GM18520 (cell line): Measurements from ENCODE around the gene CD44.

Source experiments
- ATAC-seq: cut with Tn5 transposase; IDR thresholded peaks from one replicate; pipeline ENCODE4 v1.9.1; 2021; ENCODE audit not compliant: unreplicated experiment

The CD44 gene

GRCh38 chr11:35173616-35174566 lies 34.9 kb downstream of the CD44 start:
- no peak for ATAC-seq

GRCh38 chr11:35174666-35175065 lies 35.7 kb downstream of the CD44 start:
- no peak for ATAC-seq

- ATAC-seq = no peak
These were observed 38.4 kb downstream of the CD44 start for GRCh38 chr11:35177370-35177769.

DNA sequence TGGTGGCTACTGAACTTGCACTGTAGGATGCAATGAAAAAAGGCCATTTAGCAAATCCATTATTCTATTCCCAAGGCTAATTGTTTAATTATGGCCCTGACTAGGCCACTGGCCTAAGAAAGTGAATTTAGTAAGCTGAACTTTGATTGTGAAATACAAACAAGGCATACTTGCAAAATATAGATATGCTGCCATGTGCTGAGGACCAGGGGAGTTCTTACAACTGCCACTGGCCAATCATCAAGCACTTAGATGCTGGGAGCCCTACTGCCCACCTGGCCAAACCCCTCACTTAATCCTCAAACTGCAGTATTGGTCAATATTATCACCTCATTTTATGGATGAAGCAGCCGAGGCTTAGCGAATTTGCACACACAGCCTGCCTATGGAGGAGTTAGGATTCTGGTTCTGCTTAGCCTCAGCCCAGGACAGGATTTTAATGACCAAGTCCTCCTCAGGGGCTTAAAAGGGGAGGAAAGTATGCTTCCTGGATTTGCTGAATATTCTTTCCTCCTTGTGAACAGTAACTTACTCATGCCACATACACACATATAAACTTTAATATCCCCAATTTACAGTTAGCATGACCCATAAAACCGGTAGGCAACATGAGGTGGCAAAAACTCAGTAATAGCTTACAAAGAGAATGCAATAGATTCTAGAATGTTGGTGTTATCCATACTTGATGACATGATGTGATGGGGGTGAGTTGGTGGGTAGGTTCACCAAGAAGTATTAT lies 39.3 kb downstream of the CD44 start:
- ATAC-seq = no peak

DNA sequence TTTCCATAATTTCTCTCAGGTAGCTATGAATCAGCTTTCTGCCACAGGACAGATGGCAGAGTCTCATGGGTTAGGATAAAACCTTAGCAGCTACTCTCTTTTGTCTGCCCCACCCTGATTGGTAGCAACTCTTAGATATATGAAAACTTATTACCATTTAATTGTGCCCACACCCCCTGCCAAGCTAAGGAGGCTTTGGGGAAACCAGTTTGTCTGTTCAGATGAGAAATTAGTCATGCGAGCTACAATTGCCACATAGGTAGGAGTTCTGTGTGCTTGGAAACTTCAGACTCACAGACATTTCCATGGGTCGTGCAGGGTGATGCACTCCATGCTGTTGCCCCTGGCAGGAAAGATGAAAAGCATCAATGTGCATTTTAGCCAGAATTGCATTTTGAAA lies 39.9 kb downstream of the CD44 start:
- ATAC-seq = no peak

DNA sequence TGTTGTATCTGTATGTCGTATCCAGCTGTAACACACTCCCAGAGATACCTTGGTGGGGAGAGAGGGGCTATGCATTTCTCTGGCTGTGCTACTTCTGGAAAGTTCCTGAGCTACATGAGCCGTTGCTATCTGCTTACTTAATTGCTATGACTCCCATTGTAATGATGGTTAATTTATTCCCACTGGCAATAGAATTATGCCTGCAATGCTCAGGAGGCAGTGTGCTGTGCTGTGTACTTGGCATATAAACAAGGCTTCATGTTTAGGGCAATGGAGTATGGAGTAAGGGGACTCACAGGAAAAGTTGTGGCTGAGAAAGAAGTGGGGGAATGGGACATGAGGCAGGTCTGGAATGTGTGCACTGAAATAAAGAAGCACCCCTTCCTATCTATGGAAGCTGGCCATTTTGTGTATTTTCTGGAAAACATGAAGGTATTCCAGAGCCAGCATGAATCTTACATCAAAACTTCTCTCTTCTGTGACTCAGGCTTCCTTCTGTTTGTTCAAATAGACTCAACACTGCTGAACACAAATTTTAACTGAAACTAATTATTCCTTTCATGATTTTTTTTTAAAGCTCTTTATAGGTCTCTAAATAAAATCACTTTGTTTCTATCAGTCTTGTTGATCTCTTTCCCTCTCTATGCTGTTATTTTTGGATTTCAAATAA lies 40.6 kb downstream of the CD44 start:
- ATAC-seq = no peak

- no peak for ATAC-seq
These were observed 41.6 kb downstream of the CD44 start for GRCh38 chr11:35180317-35181233.

GRCh38 chr11:35182317-35182939 lies 43.5 kb downstream of the CD44 start:
- peak; percentile 56 for ATAC-seq

DNA sequence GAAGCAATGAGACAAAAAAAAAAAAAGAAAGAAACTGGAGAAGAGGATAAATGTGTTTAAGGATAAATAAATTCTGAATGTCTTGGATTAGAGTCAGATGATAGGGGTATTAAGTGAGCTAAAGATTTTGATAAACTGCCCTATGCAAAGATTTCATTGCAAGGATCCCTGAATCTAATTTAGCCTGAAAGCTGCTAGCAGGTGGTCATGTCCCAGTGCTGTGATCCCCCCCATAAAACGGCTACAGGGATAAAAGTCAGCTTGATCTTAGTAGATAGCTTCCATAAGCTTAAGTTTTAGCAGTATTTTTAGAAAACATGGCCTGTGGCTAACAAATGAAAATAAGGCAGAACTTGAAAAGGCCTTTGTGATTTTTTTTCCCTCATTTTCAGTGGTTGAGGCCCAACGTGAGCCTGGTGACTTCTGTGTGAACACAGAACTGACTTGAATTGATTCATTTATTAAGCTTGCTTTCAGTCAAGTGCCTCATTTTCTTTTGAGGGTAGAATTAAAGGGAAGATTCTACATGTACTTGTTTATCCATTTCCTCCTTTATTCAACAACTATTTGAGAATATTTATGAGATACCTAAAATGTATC lies 44.5 kb downstream of the CD44 start:
- no peak for ATAC-seq

DNA sequence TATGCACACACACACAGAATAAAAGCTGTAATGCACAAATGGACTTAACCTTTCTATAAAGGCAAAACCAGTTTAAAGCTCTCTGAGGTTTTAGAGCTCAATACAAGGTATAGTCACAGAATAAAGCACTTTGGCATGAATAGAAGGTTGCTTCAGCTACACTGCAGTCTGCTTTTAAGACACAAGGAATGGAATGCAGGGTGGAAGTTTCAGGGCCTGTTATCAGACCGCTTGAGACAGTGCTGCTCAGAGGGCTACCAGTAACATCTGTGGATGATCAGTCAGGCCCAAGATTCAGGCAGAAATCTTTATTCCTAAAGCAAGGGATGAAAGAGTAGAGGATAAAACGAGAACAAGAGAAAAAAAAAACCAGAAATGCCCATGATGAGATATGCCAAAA lies 46.7 kb downstream of the CD44 start:
- ATAC-seq = no peak

DNA sequence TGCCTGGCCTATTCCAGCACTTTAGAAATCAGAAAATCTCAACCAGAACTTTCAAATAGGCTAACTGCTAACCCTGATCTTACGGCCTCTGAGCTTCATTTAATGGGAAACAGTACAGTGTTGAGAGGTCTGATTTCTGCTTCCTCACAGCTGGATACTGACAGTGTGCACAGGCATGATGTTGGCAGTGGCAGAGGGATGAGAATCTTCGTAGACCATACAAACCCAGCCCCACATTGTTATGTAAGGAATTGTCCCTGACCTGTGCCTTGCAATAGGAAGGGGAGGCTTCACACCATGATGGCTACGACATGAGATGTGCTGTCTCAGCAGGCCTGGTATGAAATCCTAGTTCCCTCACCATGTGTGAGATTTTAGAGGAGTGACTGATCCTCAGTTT lies 49.0 kb downstream of the CD44 start:
- ATAC-seq = no peak

DNA sequence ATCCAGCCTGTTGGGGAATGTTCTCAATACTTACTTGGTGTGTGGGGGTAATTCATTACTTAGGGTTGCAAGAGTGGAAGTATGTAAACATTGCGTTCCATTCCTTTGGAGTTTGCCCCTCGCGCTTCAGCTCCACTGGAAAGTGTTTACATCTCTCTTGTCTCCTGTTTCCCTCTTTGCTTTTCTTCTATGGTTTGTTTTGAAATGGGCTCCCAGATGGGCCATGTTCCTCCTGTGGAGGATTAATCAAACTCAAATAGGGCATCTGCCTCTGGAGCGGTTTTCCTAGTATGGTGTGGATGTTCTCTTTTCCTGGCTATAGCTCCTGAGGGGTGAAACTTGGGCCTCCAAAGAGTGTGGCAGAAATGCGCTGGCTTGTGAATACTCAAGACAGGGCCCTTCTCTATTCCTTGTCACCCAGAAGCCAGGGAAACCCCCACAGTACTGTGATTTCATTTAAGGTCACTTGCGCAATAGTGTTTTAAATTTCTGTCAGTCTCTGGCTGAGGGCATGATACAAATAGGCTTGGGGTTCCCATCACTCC lies 51.9 kb downstream of the CD44 start:
- ATAC-seq = no peak

DNA sequence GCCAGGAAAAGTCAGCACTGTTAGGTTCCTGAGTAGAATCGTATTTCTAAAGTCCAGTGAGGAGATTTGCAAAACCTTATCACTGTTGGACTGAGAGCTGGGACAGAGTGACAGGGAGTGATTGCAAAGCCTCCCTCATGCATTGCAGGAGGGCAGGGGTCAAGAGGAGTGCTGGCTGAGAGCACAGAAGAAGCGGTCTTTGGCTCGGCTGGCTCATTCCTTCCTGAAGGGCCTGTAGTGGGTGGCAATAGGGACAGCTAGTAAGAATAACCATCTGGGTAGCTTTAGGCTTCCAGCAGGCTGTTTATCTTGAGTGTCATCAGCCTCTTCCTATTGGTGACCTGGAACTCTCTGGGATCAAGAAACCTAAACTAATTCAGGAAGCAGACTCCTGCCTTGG lies 53.4 kb downstream of the CD44 start:
- ATAC-seq = no peak

DNA sequence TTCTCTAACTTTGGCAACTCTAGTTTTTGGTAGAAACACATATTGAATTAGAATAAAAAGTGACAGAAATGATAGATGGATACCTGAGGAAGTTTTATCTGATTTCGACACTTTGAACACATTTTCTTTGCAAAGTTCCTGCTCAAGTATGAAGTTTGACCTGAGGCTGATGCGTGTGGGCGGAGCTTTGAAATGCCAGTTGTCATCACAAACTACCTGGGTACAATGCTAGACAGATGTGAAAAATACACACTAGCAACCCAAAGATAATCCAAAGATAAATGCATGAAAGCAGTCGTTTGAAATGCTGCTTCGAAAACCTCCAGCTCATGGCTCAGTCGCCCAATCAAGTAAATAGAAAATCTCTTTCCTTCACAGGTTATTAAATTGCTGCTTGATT lies 54.8 kb downstream of the CD44 start:
- no peak for ATAC-seq

- no peak for ATAC-seq
These were observed 58.3 kb downstream of the CD44 start for GRCh38 chr11:35197292-35197691.

GRCh38 chr11:35200811-35201341 lies 61.9 kb downstream of the CD44 start:
- no peak for ATAC-seq

- ATAC-seq = no peak
These were observed 65.6 kb downstream of the CD44 start for GRCh38 chr11:35204614-35205013.

GRCh38 chr11:35206616-35207015 lies 67.6 kb downstream of the CD44 start:
- ATAC-seq = no peak
